GM19099 (cell line): ENCODE data around the gene C11orf24.

Experiments
- POLR2A ChIP-seq: IDR thresholded peaks from 3 replicates; pipeline ENCODE4 v1.6.1; 2011; ENCODE audit warnings: low read depth; ENCODE audit not compliant: insufficient read length; ENCODE audit errors: extremely low read depth

C11orf24 gene

DNA sequence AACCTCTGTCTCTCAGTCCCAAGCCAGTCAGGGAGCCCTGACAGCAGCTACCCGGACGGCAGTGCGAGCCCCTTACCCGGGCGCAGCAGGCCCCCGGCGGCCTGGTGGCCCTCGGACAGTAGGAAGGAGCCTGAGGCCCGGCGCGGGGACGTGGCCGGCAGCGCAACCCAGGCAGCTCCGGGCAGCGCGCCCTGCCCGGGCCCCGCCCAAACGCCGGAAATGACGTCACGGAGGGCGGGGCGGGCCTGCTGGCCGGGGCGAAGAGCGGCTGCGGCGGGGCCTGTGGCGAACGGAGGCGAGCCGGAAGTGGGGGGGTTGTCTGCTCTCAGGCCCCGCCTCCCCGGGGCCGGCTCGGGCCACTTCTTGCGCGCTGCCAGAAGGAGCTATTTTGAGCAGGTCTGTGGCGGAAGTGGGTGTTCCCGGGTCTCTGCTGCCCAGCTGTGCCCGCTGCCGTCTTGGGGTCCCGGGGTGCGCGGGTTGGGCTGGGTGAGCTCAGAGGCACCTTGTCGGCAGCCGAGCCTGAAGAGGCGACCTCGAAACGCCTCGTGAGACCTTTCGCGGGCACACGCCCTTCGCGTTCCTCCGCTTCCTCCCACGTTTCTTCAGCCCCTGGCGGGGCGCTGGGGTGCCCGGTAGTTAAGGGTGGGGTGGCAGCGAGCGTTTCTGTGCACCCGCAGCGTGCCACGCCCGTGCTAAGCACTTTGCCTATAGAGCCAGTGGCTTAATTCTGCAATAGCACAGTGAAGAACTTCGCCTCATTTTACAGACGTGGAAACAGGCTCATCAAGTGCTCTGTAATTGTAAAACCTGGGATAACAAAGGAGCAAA lies at the start of gene C11orf24:
Gene C11orf24 (minus strand): TSS at position 193 of the 828 bp plus-strand sequence. CDS start 8,206 bp downstream, outside the sequence.
- TF ChIP-seq POLR2A, result peak; percentile 87

- no peak for TF ChIP-seq POLR2A
Measured at GRCh38 chr11:68317147-68317785, 45.5 kb upstream of the C11orf24 start.

GRCh38 chr11:68315171-68315920 lies 43.6 kb upstream of the C11orf24 start:
- TF ChIP-seq POLR2A, result no peak

GRCh38 chr11:68314203-68315170 lies 42.7 kb upstream of the C11orf24 start:
- no peak for TF ChIP-seq POLR2A

DNA sequence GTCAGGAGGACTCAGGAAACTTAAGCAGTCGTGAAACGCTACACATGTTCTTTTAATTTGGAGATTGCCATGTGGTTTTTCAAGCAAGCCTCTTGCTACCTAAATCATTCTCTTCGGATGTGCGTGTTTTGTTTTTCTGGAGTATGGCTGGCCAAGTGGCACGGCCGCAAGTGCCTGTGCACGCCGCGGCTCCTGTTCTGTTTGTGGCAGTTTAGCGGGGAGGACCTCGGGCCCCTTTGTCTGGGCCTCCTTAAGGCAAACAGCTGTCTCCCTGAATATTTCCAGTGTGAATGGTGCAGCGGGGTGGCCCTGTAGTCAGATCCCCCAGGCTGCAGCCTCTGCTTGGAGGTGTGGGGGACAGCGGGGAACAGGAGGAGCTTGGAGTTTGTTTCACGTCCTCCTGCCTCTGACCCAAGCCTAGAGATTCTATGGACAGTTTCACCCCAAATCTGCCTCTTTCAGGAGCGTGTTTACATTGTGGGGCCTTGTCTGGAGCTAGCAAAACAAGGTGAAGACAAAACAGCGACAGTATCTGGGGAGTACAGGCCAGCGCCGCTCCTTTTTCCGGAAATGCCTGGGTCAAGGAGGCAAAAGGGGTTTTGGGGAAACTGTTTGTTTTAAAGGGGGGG lies 41.9 kb upstream of the C11orf24 start:
- TF ChIP-seq POLR2A, result no peak

DNA sequence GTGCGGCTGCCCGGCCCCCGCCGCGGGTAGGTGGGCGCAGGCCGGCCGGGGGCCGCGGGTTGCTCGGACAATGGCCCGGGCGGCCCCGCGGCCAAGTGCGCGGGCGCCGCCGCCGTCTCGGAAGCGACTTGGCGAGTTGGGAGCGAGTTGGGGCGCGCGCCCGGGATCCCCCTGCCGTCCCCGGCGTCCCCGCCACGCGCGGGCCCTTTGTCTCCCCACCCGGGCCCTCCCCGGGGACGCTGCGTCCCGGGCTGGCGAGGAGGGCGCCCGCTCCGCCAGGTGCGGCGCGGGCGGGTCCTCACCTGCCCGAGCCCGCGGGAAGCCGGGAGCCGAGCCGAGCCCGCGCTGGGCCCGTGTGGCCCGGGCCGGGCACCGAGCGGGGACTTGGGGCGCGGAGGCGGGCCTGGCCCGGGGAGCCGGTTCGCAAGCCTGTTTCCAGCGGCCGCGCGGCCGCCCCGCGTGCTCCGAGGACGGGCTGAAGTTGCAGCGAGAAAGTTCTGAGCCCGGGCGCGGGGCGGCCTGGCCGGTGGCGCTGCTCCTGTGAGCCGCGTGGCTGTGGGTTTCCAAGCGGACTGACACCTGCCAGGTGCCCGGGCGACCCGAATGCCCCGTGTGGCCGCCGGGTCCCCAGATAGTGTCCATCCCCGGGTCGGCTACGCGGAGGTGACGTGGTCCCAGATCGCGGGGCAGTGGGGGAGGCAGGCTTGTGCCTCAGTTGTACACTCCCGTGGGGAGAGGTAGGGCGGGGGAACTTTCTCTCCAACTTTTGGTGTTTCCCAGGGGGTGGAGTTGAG lies 41.2 kb upstream of the C11orf24 start:
- TF ChIP-seq POLR2A, result peak; percentile 6

DNA sequence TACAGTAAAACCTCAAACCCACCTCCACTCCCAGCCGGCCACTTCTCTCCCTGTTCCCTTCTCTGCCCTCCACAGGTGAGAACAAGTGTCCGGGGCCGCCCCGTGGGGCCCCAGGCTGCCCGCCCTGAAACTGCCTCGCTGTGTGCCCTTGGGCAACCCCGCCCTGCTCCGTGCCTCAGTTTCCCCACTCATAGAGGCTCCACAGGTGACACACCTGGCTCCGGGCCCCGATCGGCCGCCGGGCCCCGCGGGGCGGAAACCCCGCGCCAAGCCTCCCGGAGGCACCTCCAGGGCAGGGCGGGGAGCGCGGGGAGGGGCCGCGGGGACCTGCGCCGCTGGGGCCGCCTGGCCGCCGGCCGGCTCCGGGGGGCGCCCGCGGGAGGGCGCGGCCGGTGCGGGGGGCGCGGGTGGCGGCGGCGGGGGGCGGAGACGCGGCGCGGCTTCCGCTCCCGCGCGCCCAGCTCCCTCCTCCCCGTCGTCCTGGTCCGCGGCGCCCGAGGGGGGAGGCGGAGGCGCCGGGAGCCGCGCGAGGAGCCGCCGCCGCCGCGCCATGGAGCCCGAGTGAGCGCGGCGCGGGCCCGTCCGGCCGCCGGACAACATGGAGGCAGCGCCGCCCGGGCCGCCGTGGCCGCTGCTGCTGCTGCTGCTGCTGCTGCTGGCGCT lies 40.5 kb upstream of the C11orf24 start, which contains the start of gene LRP5:
Gene LRP5 (plus strand): TSS at position 475 of the 663 bp plus-strand sequence. CDS start 124 bp downstream, at position 599.
- TF ChIP-seq POLR2A, result no peak

- no peak for TF ChIP-seq POLR2A
Measured at GRCh38 chr11:68311160-68312116, 39.7 kb upstream of the C11orf24 start.

GRCh38 chr11:68309621-68310185 lies 37.9 kb upstream of the C11orf24 start:
- TF ChIP-seq POLR2A, result no peak

- no peak for TF ChIP-seq POLR2A
Measured at GRCh38 chr11:68308068-68308467, 36.3 kb upstream of the C11orf24 start.

DNA sequence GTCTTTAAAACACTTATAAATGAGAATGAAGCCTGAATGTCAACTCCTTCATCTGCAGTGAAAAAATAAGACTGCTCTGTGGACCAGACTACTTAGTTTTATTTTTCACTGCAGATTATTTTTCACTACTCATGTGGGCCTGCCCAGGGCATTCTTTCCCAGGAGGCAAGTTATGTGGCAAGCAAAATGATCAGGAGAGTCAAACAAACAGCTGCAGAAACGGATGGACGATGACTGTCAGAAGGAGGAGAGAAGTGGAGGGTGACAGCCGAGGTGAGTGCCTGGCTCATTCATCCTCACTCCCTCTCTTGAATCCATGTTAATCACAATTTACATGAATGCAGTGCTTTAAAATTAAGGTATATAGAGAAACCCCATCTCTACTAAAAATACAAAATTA lies 34.9 kb upstream of the C11orf24 start:
- TF ChIP-seq POLR2A, result no peak

DNA sequence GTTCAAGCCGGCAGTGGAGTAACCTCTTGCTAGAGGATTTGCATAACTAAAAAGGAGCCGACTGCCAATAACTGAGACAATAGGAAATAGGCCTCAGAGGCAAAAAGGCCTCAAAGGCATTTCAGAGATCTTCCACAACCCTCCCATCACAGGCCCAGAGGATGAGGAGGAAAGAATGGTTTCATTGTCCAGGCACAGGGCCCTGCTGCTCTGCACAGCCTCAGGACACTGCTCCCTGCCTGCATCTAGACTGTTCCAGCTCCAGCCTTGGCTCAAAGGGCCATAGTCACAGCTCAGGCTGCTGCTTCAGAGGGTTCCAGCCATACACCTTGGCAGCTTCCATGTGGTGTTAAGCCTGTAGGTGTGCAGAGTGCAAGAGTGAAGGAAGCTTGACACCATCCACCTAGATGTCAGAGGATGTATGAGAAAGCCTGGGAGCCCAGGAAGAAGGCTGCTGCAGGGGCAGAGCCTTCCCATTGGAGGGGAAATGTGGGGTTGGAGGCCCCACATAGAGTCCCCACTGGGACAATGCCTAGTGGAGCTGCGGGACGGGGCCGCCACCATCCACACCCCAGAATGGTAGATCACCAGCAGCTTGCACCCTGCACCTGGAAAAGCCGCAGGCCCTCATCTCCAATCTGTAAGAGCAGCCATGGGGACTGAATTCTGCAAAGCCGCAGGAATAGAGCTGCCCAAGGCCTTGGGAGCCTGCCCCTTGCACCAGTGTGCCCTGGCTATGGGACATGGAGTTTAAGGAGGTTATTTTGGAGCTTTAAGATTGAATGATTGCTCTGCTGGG lies 32.4 kb upstream of the C11orf24 start:
- TF ChIP-seq POLR2A, result no peak
